SK-N-SH (cell line): Measurements from ENCODE around the gene TRIM65. TPM values are rescaled to one million over a fixed set of nuclear protein-coding genes. Genes with fewer than 3 reads are reported as not detected.
A peak's percentile ranks its signal among the peaks of the same experiment; 100 is the strongest.

Experiments used
- CTCF ChIA-PET: fragments of 300-600, 350-600 bp; formaldehyde crosslinking; extraction: SDS; loops from one replicate; lab custom pipeline; 2021; lab: Yijun Ruan, JAX
- POLR2A ChIA-PET: fragments of 350-600 bp; sonication (Branson Sonifier 250); formaldehyde crosslinking; extraction: SDS; loops from one replicate; lab custom pipeline; 2020; ENCODE audit warnings: antibody characterized with exemption, inconsistent platforms; lab: Yijun Ruan, JAX
- DNase-seq: peaks from one replicate; pipeline ENCODE4 v3.0.0; 2012
- H2AFZ ChIP-seq: fragments of 200-600 bp; sonication (generic); 2 replicates; pipeline ENCODE4 v1.8.1; 2016; ENCODE audit warnings: antibody characterized with exemption, mild to moderate bottlenecking, low read depth
- H3F3A ChIP-seq: fragments of 200-600 bp; sonication (generic); replicated peaks from 2 replicates; pipeline ENCODE3; 2016; ENCODE audit warnings: antibody characterized with exemption, mild to moderate bottlenecking; ENCODE audit not compliant: insufficient read depth
- H3K27ac ChIP-seq, 2 experiments: fragments of 200-500 bp in 1 of 2; fragments of 200-600 bp in 1 of 2; sonication (Bioruptor generic) in 1 of 2; sonication (generic), shearing (Covaris generic) in 1 of 2; 2 replicates each; pipeline versions ENCODE4 v1.5.1 to v1.6.1; 2014 to 2016; ENCODE audit warnings: low read depth in 2 of 2, inconsistent platforms in 1 of 2, low read length in 1 of 2, mild to moderate bottlenecking in 1 of 2, mixed read lengths in 1 of 2
- H3K27me3 ChIP-seq: fragments of 200-600 bp; sonication (generic), shearing (Covaris generic); 2 replicates; pipeline ENCODE4 v1.6.1; 2016; ENCODE audit warnings: mixed run types; ENCODE audit not compliant: insufficient read depth
- H3K36me3 ChIP-seq, 2 experiments: fragments of 200-500 bp in 1 of 2; fragments of 200-600 bp in 1 of 2; sonication (Bioruptor generic) in 1 of 2; sonication (generic) in 1 of 2; replicated peaks in 1 of 2; 2 replicates each; pipeline versions ENCODE3 to v1.5.1; 2014 to 2016; ENCODE audit warnings: low read length in 1 of 2, mild to moderate bottlenecking in 1 of 2; ENCODE audit not compliant: insufficient read depth in 2 of 2, control insufficient read depth in 1 of 2
- H3K4me1 ChIP-seq, 2 experiments: fragments of 200-500 bp in 1 of 2; fragments of 200-600 bp in 1 of 2; sonication (Bioruptor generic) in 1 of 2; sonication (generic), shearing (Covaris generic) in 1 of 2; 2 replicates each; pipeline versions ENCODE4 v1.5.1 to v1.6.1; 2014 to 2016; ENCODE audit warnings: low read depth in 1 of 2, low read length in 1 of 2, mixed run types in 1 of 2; ENCODE audit not compliant: insufficient read depth in 2 of 2, control insufficient read depth in 1 of 2
- H3K4me2 ChIP-seq: fragments of 200-600 bp; sonication (generic), shearing (Covaris generic); 2 replicates; pipeline ENCODE4 v1.6.1; 2017; ENCODE audit warnings: mixed run types
- H3K4me3 ChIP-seq, 2 experiments: fragments of 200-500 bp in 1 of 2; fragments of 200-600 bp in 1 of 2; sonication (Bioruptor generic) in 1 of 2; sonication (generic), shearing (Covaris generic) in 1 of 2; 2 replicates each; pipeline versions ENCODE4 v1.5.1 to v1.8.1; 2014 to 2016; ENCODE audit warnings: low read depth in 2 of 2, inconsistent platforms in 1 of 2, low read length in 1 of 2, mild to moderate bottlenecking in 1 of 2, mixed read lengths in 1 of 2, moderate library complexity in 1 of 2
- H3K79me2 ChIP-seq: fragments of 200-600 bp; sonication (generic); 2 replicates; pipeline ENCODE4 v1.8.1; 2017; ENCODE audit warnings: mild to moderate bottlenecking; ENCODE audit not compliant: insufficient read depth
- H3K9ac ChIP-seq: fragments of 200-600 bp; sonication (generic); 2 replicates; pipeline ENCODE4 v1.6.1; 2017; ENCODE audit warnings: mixed run types
- H3K9me2 ChIP-seq: fragments of 200-600 bp; sonication (generic); 2 replicates; pipeline ENCODE4 v1.6.1; 2017; ENCODE audit warnings: mixed run types
- H3K9me3 ChIP-seq: fragments of 200-600 bp; sonication (generic); 2 replicates; pipeline ENCODE4 v1.6.1; 2017; ENCODE audit warnings: mixed run types, mild to moderate bottlenecking, moderate library complexity
- H4K20me1 ChIP-seq: fragments of 200-600 bp; sonication (generic); 2 replicates; pipeline ENCODE4 v1.6.1; 2017; ENCODE audit warnings: mild to moderate bottlenecking, mixed run types; ENCODE audit not compliant: insufficient read depth
- CHD2 ChIP-seq: fragments of 150-350 bp; IDR thresholded peaks from 2 replicates; pipeline ENCODE4 v1.6.1; 2018; ENCODE audit warnings: low read length; ENCODE audit not compliant: partially characterized antibody
- CTCF ChIP-seq: fragments of 200-600 bp; sonication (generic); IDR thresholded peaks from 2 replicates; pipeline ENCODE4 v1.6.1; 2017; ENCODE audit warnings: antibody characterized with exemption, mild to moderate bottlenecking, moderate library complexity
- ELF1 ChIP-seq: IDR thresholded peaks from 2 replicates; pipeline ENCODE4 v1.4.0; 2012
- FOXM1 ChIP-seq: IDR thresholded peaks from 2 replicates; pipeline ENCODE4 v1.4.0; 2012; ENCODE audit warnings: low read depth, mild to moderate bottlenecking
- GATA2 ChIP-seq: sonication (generic); formaldehyde crosslinking; IDR thresholded peaks from 2 replicates; pipeline ENCODE4 v1.5.0; 2020; ENCODE audit warnings: mild to moderate bottlenecking, missing genetic modification reagents
- IRF3 ChIP-seq: fragments of 150-350 bp; IDR thresholded peaks from 2 replicates; pipeline ENCODE4 v1.6.1; 2016; ENCODE audit warnings: mild to moderate bottlenecking, low read depth, low read length
- MAX ChIP-seq: IDR thresholded peaks from 2 replicates; pipeline ENCODE4 v1.4.0; 2012; ENCODE audit warnings: low read depth
- MXI1 ChIP-seq: IDR thresholded peaks from 2 replicates; pipeline ENCODE4 v1.6.1; 2012; ENCODE audit warnings: mild to moderate bottlenecking, low read depth, low read length, improper control_type of control experiment
- NFIC ChIP-seq: IDR thresholded peaks from 2 replicates; pipeline ENCODE4 v1.4.0; 2012; ENCODE audit warnings: borderline replicate concordance
- SIN3A ChIP-seq: IDR thresholded peaks from 2 replicates; pipeline ENCODE4 v1.6.1; 2012; ENCODE audit warnings: low read depth, mild to moderate bottlenecking, low read length, moderate library complexity, borderline replicate concordance
- TAF1 ChIP-seq: IDR thresholded peaks from 2 replicates; pipeline ENCODE4 v1.6.1; 2012; ENCODE audit warnings: low read depth, mild to moderate bottlenecking, low read length, moderate library complexity, borderline replicate concordance
- USF1 ChIP-seq: IDR thresholded peaks from 2 replicates; pipeline ENCODE4 v1.4.0; 2012; ENCODE audit warnings: low read depth, borderline replicate concordance
- YY1 ChIP-seq: IDR thresholded peaks from 2 replicates; pipeline ENCODE4 v1.4.0; 2012; ENCODE audit warnings: low read depth, mild to moderate bottlenecking
- ZBTB33 ChIP-seq: IDR thresholded peaks from 2 replicates; pipeline ENCODE4 v1.4.0; 2012; ENCODE audit warnings: low read depth, borderline replicate concordance
- WGBS: methylation state at CpG from one replicate; pipeline ENCODE4 v1.1.6; 2017; ENCODE audit warnings: low lambda C conversion rate; 5-methylcytosine and 5-hydroxymethylcytosine counted together
- polyA plus RNA-seq, 3 experiments: library from polyadenylated mRNA; depleted of rRNA; stranded (reverse); fragments of >200 nt; gene quantifications; 2 replicates each; pipeline ENCODE4 v1.2.3, GENCODE V29; 2012
- TF ChIP-seq, protein P1 (sequence below): fragments of 150-350 bp; IDR thresholded peaks from 2 replicates; pipeline ENCODE4 v1.6.1; 2017; ENCODE audit warnings: antibody characterized with exemption, low read length, low read depth, borderline replicate concordance

TRIM65 gene
- polyA plus RNA-seq, 1 of the 3 experiments (the other 2 are of a cell fraction), result 13.1 TPM

DNA sequence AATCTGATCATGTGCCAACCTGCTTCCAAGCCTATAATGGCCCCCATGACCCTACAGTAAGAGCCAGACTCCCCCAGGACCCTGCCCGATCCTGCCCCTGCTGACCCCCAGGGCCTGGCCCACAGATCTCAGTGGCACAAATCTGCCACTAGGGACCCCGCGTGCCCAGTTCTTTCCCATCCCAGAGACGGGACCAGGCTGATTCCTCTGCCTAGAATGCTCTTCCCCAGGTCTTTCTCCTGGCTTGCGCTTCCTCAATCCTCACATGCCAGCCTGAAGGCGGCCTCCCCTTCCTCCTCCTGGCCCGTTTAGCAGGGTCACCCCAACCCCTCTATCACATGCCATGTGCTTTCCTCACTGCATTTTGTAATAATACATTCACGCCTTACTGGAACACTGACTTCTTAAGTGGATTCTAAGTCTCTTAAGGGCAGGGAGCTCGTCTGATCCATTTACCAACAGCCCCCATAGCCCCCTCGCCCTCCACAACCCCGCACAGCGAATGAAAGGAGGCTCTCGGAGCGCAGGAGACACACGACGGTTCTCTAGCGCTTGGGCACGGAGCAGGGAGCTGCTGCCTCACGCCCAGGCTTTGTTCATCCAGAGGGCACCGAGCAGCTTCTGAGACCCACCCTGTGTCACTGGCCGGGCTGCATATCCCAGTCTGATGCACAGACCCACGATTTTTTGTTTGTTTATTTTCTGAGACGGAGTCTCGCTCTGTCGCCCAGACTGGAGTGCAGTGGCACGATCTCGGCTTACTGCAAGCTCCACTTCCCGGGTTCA lies 1.2 kb downstream of the TRIM65 start:
- Histone ChIP-seq H3K9me2 (no peaks in the 10 kb centered on the region), H3K9ac (peak overlapping the region; percentile 87), H4K20me1 (no peaks in the 10 kb centered on the region), H3K27ac (peak overlapping the region in 1 of 2 experiments; percentile 69; a peak in 2 of 4 replicates), H3K79me2 (peaks cover 32% of the 10 kb centered on the region), H3K9me3 (no peaks in the 10 kb centered on the region), H3K4me2 (peak overlapping the region; percentile 94), H3F3A (peaks cover 14% of the 10 kb centered on the region), H3K4me1 (peaks cover 9 to 13% of the 10 kb centered on the region in 2 experiments; a peak in 3 of 4 replicates), H3K4me3 (peak overlapping the region; percentile 73 to 76), H3K27me3 (no peaks in the 10 kb centered on the region), H2AFZ (peak overlapping the region; percentile 80; the same call in 1 of the 2 replicates), H3K36me3 (peaks cover 5 to 42% of the 10 kb centered on the region in 2 experiments)
- CTCF ChIA-PET, result interaction anchor here (0.7 to 16.0 kb wide), 25 partner anchors 10 to 384 kb away, joined by 3 to 214 read pairs (median 6); partner anchors contain the start of genes FBF1, MRPL38, SMIM5 and TRIM47
- POLR2A ChIA-PET, result interaction anchor here (1.0 to 2.4 kb wide), 9 partner anchors 9 to 142 kb away, joined by 3 to 12 read pairs (median 5); partner anchors contain the start of genes ACOX1, MRPL38, TRIM47 and WBP2
- WGBS, result 78% methylated on average over 28 of the region's 28 CpGs
- DNase-seq, result peak; percentile 85
- no peak for TF ChIP-seq USF1
- no peak for TF ChIP-seq MAX
- TF ChIP-seq, protein P1, sequence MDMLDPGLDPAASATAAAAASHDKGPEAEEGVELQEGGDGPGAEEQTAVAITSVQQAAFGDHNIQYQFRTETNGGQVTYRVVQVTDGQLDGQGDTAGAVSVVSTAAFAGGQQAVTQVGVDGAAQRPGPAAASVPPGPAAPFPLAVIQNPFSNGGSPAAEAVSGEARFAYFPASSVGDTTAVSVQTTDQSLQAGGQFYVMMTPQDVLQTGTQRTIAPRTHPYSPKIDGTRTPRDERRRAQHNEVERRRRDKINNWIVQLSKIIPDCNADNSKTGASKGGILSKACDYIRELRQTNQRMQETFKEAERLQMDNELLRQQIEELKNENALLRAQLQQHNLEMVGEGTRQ, result no peak
- peak; percentile 57 for TF ChIP-seq CTCF

GRCh38 chr17:75894049-75894733 lies 2.6 kb downstream of the TRIM65 start:
- WGBS, result 94% methylated on average over 22 of the region's 22 CpGs
- ChIA-PET POLR2A (interaction anchor here (0.5 to 1.6 kb wide), 5 partner anchors 9 to 115 kb away, joined by 3 to 6 read pairs (median 4); partner anchors contain the start of gene TRIM47), CTCF (interaction anchor here (0.9 to 16.0 kb wide), 7 partner anchors 10 to 112 kb away, joined by 3 to 214 read pairs (median 24); partner anchors contain the start of genes FBF1, MRPL38 and TRIM47)
- peaks cover 4 to 29% of the 10 kb centered on the region in 2 experiments for H3K36me3 ChIP-seq
- H3K27me3 ChIP-seq, result no peaks in the 10 kb centered on the region
- H3K4me1 ChIP-seq, result peaks cover 9 to 13% of the 10 kb centered on the region in 2 experiments; a peak in 3 of 4 replicates
- no peaks in the 10 kb centered on the region for H3K9me3 ChIP-seq
- no peak overlapping the region for H3K4me3 ChIP-seq
- DNase-seq, result no peak
- H3K27ac ChIP-seq, result no peak overlapping the region
- TF ChIP-seq TAF1, result no peak
- TF ChIP-seq ZBTB33, result no peak
- TF ChIP-seq SIN3A, result no peak
- no peak for TF ChIP-seq YY1
- no peak for TF ChIP-seq NFIC
- TF ChIP-seq IRF3, result no peak
- no peak for TF ChIP-seq GATA2 (CRISPR knock-in tag)
- no peak for TF ChIP-seq FOXM1
- TF ChIP-seq CHD2, result no peak
- no peak for TF ChIP-seq MXI1
- no peak for TF ChIP-seq ELF1
- TF ChIP-seq, all 33 proteins: peak for 0
- H2AFZ ChIP-seq, result no peak overlapping the region
- H3K79me2 ChIP-seq, result peaks cover 32% of the 10 kb centered on the region
- H3F3A ChIP-seq, result peaks cover 27% of the 10 kb centered on the region
- H4K20me1 ChIP-seq, result no peaks in the 10 kb centered on the region
- H3K9ac ChIP-seq, result no peak overlapping the region
- no peaks in the 10 kb centered on the region for H3K9me2 ChIP-seq
- H3K4me2 ChIP-seq, result peak overlapping the region; percentile 94; the same call in 1 of the 2 replicates
